Activated CD8-positive, alpha-beta memory T cell treated with anti-CD3 and anti-CD28 coated beads, Interleukin-2, amount 50 U/mL, for 1 hour (primary cell): ENCODE results near the gene PCP4.
"Not testable (repeated sequence)": the region's sequence is repeated elsewhere in the genome, so short reads cannot be mapped to it uniquely, and the experiment has no call there.

Source experiments
- DNase-seq: peaks from one replicate; pipeline ENCODE4 v3.0.0-alpha.2; 2020; ENCODE audit errors: extremely low read depth

Gene PCP4

GRCh38 chr21:39866093-39866492 lies 1.1 kb upstream of the PCP4 start:
- DNase-seq, result no peak

DNA sequence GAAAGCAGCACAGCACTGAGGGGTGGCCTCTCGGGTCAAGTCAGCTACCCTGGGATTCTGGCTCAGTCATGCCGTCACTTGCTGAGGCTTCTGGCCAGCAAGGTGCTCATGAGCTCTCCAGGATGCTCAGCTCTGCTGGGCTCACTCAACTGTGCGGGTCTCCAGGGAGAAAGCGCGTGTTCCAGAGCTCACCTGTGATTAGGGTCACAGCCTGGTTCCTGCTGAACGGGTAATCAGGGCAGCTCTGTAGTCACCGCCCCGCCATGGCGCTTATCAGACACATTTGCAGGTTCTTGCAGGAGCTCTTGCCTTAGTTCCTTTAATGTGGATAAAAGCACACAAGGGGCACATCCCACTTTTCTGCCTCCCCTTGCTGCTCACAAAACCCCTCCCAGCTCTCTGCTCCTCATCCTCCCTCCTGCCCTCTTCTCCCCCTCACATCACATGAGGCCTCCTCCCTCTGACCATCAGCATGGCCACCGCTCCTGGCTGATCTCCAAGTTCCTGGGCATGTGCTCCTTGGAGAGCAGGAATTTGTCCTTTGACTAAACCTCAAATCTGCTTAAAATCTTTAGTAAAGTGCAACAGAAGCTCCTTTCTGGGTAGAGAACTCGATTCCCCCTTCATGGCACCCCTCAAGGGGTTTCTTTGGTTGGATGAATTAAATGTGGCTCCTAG lies 2.0 kb downstream of the PCP4 start:
- DNase-seq, result no peak

DNA sequence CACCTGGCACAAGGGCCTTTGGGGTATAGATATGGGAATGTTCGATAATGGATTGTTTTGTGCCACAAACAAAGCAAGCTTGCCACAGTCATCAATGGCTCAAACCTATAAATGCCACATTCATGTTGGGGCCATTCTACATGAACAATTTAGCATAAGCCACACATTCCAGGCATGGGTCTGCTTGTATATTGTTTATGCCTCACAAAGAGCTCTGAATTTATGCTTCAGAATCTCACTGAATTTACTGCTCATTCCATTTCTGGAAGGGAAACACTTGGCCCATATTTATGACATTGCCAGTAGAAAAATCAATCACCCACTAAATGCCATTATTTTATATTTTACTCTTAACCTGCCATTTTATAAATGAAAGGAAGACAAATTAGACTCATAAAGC lies 6.4 kb downstream of the PCP4 start:
- DNase-seq, result no peak

- DNase-seq, result no peak
Observed at GRCh38 chr21:39874206-39874605, 7.0 kb downstream of the PCP4 start.

DNA sequence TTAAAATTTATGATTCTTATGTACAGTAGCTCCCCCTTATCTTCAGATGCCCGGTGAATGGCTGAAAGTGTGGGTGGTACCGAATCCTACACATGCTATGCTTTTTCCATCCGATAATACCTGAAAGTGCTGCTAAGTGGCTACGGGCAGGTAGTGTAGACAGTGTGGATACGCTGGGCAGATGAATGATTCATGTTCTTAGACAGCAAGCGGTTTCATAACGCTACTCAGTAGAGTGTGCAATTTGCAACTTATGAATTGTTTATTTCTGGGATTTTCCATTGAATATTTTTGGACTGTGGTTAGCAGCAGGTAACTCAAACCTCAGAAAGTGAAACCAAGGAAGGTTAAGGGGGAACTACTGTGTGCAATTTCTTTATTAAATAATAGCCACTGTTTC lies 7.5 kb downstream of the PCP4 start:
- no peak for DNase-seq

GRCh38 chr21:39881661-39882060 lies 14.4 kb downstream of the PCP4 start:
- no peak for DNase-seq

DNA sequence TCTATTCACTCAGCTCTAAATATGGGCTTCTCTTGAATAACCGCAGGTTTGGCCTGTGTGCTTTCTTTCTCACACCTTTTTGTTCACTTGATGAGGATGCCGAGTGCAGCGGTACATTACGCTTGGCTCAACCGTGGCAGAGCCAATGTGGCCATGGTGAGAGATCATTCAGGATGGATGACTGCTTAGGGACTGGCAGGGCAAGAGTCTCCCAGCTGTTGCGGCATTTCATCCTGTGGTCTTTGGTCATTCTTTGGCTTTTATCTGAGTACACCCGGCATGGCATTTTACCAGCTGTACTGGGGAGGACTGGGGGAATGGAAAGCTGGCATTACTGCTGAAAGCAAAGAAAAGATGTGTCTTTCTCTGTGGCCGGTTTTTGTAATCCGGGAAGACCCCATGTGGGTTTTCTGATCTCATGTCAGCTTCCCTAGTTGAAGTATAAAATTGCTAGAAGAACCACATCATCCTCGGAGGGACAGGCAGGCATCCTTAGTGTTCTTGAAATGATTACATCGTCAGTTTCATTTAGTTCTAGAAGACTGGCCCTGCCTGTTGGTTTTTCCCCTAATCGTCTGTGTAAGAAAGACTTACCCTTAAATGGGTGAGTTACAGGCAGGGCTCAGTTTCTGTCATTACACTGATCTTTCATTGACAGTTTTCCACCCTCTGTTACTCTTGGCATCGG lies 15.1 kb downstream of the PCP4 start:
- DNase-seq, result no peak

DNA sequence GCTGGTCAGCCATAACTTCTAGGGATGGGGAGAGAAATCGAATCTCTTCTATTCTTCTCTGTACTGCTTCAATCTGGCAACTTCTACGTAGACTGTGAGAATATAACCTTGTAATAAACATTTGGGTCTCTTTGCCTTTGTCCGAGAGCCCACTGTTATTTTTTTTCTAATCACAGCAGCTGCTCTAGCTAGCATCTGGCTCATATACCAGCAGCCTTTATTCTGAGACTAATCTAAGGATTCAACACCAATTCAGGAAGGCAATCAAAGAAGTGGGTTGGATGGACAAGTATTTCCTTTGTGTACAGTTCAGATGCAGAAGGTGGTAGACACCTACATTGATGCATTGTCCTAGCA lies 15.6 kb downstream of the PCP4 start:
- DNase-seq, result no peak

DNA sequence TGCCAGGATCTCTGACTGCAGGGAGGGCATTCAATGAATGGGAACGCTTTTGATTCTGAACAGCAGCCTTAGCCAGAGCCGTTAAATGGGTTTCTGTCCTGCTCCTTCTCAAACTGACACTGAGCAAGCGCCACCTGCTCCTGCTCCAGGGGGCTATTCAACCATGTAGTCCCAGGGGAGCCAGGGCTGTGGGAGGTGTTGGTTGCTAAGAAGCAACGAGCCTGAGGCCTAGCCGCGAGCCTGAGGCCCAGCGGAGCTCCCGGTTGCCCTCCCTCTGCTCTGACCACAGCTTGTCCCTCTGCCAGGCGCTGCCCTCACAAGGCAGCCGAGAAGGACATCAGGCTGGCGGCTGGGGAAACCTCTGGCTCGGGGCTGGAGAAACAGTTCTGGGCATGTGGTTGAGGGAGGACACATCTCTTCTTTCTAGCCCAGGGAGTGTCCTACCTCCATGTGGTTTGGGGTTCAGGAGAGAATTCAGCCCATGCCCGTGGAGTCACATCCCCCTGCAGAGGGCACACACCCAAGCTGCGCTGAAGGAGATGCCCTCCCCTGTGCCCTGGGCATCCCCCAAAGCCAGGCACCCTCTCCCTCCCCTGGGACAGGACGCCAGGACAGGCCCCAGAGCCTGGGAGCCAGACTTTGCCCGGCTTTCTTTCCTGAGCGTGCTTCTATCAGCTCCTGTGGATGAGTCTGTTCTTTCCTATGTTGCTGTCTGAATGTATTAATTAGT lies 18.0 kb downstream of the PCP4 start:
- no peak for DNase-seq

GRCh38 chr21:39888848-39889247 lies 21.6 kb downstream of the PCP4 start:
- no peak for DNase-seq

DNA sequence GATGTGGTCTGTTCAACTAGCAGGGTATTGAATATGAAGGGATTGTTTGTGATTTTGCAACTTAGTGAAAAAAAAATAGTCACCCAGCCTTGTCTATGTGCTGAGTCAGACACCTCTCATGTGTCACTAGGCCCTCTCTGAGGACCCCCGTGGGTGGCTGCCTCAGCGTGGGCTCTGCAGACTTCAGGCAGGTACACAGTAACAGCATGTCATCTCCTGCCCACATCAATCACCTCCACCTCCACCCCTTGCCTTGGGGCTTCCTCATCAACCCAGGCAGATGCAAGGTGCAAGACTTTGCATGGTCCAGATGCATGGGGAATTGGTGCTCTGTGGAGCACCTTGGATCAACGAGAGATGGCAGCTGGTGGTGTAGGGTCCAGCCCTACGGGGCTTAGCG lies 23.9 kb downstream of the PCP4 start:
- no peak for DNase-seq

- not testable (repeated sequence) for DNase-seq
Observed at GRCh38 chr21:39891863-39892262, 24.6 kb downstream of the PCP4 start.

DNA sequence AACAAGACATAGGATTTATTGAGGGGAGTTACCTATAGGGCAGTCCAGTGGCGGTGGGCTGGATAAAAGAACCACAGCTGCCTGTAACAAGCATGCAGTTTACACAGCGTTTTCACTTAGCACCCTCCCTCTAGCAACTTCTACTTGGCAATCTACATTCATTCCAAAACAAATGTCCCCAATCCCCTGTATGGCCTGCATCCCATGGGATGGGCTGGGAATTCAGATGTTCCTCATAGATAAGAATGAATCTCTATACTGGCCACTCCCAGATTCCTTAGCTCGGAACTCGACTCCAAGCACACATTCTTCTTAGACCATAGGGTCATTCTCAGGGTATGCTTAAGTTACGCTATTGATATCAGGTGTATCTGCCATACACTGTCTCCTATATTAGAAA lies 33.3 kb downstream of the PCP4 start:
- DNase-seq, result no peak

GRCh38 chr21:39900911-39901310 lies 33.7 kb downstream of the PCP4 start:
- no peak for DNase-seq

DNA sequence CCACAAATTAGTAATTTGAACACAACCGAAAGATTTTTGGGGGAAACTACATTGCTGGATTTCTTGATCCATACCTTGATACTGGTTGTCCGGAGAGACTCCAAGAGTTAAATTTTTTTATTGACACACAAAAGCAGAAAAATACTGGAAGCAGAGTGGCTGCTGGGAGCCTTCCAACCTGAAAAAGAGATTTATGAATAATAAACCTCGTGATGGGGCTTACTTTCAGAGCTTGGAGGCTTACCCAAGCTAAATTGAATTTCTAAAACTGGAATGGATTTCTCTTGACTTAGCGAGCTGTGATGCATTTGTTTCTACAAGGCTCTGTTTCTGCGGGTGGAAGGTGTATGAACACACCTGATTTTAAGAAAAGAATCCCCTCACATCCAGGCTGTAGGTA lies 35.7 kb downstream of the PCP4 start:
- DNase-seq, result no peak

GRCh38 chr21:39904457-39904856 lies 37.2 kb downstream of the PCP4 start:
- DNase-seq, result no peak

DNA sequence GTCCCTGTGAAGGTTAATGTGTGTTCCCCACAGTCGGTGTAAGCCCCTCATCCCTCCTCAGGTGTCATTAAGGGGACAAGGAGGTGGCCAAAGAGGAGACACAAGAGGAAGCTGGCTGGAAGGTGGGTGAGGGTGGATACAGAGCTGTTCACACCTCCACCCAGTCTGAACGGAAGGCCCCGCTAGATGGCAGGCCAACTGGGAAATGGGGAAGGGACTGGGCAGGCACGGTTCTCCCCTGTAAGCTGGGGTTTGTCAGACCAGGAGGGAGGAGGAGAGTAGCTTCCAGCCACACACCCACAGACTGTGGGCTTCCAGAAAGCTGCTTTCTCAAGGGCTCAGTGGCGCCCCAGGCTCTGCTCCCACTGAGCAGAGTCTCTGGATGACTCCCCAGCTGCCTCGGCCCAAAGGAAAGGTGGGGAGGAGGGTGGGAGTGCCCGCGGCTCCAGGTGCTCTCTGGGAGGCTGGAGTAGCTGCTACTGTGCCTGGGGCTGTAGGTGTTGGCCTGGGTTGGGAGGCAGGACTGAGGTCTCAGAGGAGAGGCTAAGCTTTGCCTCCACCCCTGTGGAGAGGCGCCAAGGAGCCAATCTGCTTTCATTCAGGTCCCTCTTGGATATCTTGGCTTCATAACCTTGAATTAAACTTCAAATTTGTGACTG lies 41.2 kb downstream of the PCP4 start:
- no peak for DNase-seq

DNA sequence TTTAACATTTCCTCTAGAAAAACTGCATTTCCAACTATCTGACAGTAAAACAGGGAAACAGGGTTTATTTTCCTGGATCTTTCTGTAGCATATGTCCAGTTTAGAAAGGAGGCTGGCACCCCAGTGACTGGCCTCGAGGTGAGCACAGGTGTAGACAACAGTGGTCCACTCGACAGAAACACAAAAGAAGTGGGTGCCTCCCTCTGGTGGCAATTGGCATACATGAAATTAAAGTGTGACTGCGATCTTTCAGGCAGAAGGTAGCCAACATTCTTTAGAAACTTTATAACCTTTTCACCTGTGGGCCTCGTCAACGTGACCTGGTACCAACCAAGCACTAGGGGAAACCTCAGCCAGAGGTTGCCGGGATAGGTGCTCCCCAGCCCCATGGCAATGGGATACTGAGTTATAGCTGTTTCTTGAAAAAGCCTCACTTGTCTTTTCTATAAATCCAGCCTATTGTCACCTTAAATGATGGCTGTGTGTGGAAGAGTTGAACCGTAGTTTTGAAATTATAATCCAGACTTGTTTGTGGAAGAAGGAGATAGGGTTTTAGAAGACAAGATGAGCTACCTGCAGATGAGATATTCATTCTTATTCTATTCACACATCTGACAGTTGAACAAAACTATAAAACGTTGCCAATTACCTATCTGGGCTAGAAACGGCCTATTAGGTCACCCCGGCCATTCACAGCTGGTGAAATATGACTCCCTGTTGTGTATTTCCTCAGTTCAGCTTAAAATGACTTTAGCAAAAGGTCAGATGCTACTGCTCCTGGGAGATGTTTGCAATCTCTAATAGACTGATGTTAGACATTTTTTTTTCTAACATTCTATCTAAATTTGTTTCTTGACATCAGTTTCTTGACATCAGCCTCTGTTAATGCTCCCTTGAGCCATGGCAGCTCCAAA lies 44.3 kb downstream of the PCP4 start:
- no peak for DNase-seq

GRCh38 chr21:39913706-39914305 lies 46.6 kb downstream of the PCP4 start:
- no peak for DNase-seq

GRCh38 chr21:39915881-39916280 lies 48.6 kb downstream of the PCP4 start:
- DNase-seq, result no peak

GRCh38 chr21:39918558-39918957 lies 51.3 kb downstream of the PCP4 start:
- no peak for DNase-seq
